HCT116 (cell line): ENCODE data around the gene PAN3. TPM values are rescaled to one million over a fixed set of nuclear protein-coding genes. Genes with fewer than 3 reads are reported as not detected.

Experiments used
- ATAC-seq: fragments of 200-7000 bp; cut with Tn5 transposase; 2 replicates; pipeline ENCODE4 v1.9.1; 2020; ENCODE audit warnings: mild to moderate bottlenecking, moderate library complexity
- BruUV-seq: library from RNA; stranded (reverse); fragments of 400-500 nt; replicated peaks from 2 replicates; lab custom pipeline; 2021; lab: Mats Ljungman, UMichigan
- CTCF ChIA-PET: fragments of 300-600 bp; sonication (Branson Sonifier 250); formaldehyde crosslinking; loops from one replicate; lab custom pipeline; 2021; ENCODE audit warnings: antibody characterized with exemption; lab: Charles Lee
- POLR2A ChIA-PET: fragments of 300-600, 350-600 bp; sonication (Branson Sonifier 250); formaldehyde crosslinking; loops from one replicate; lab custom pipeline; 2021; ENCODE audit warnings: antibody characterized with exemption; lab: Charles Lee
- RAD21 ChIA-PET, 2 experiments: fragments of 300-600 bp; sonication (Branson Sonifier 250); formaldehyde crosslinking; loops; one replicate each; lab custom pipeline; 2023; ENCODE audit warnings: low total read pairs in 2 of 2; ENCODE audit not compliant: uncharacterized antibody in 2 of 2, unreplicated experiment in 2 of 2, low non-redundant PET in 1 of 2; lab: Charles Lee
- DNase-seq: peaks from one replicate; pipeline ENCODE4 v3.0.0-alpha.2; 2010; ENCODE audit warnings: low read depth, low spot score
- H2AFZ ChIP-seq: fragments of 200-600 bp; shearing (Covaris generic), sonication (generic); 2 replicates; pipeline ENCODE4 v1.6.1; 2017; ENCODE audit warnings: low read depth, mixed run types, mixed read lengths, antibody characterized with exemption, low read length; ENCODE audit not compliant: poor library complexity, severe bottlenecking
- H3K27ac ChIP-seq: 2 replicates; pipeline ENCODE4 v1.5.1; 2012; ENCODE audit warnings: low read depth, low read length
- H3K27me3 ChIP-seq: fragments of 200-600 bp; sonication (generic); 2 replicates; pipeline ENCODE4 v1.6.1; 2016; ENCODE audit warnings: mixed run types, low read length, mixed read lengths; ENCODE audit not compliant: insufficient read depth
- H3K36me3 ChIP-seq, 2 experiments: fragments of 200-500 bp in 1 of 2; fragments of 200-600 bp in 1 of 2; sonication (Bioruptor generic) in 1 of 2; sonication (generic) in 1 of 2; 2 replicates each; pipeline versions ENCODE4 v1.5.1 to v1.6.1; 2014 to 2016; ENCODE audit warnings: low read length in 2 of 2, inconsistent platforms in 1 of 2, mixed read lengths in 1 of 2, mixed run types in 1 of 2; ENCODE audit not compliant: insufficient read depth in 2 of 2, control insufficient read depth in 1 of 2
- H3K4me1 ChIP-seq, 2 experiments: fragments of 200-600 bp in 1 of 2; sonication (generic) in 1 of 2; 2 replicates each; pipeline versions ENCODE4 v1.5.1 to v1.6.1; 2012 to 2017; ENCODE audit warnings: low read length in 2 of 2, inconsistent platforms in 1 of 2, mild to moderate bottlenecking in 1 of 2, mixed read lengths in 1 of 2, mixed run types in 1 of 2, moderate library complexity in 1 of 2; ENCODE audit not compliant: insufficient read depth in 2 of 2, control insufficient read depth in 1 of 2
- H3K4me2 ChIP-seq: fragments of 200-600 bp; sonication (generic); 2 replicates; pipeline ENCODE4 v1.6.1; 2017; ENCODE audit warnings: mixed run types, low read length, mixed read lengths
- H3K4me3 ChIP-seq, 2 experiments: fragments of 200-600 bp in 1 of 2; sonication (generic) in 1 of 2; replicated peaks in 1 of 2; 2 replicates each; pipeline ENCODE4 v1.5.1; 2011 to 2016; ENCODE audit warnings: low read length in 2 of 2, control low read depth in 1 of 2, low read depth in 1 of 2, mild to moderate bottlenecking in 1 of 2, mixed read lengths in 1 of 2, mixed run types in 1 of 2
- H3K79me2 ChIP-seq: fragments of 200-600 bp; sonication (generic); 2 replicates; pipeline ENCODE4 v1.6.1; 2017; ENCODE audit warnings: mild to moderate bottlenecking, mixed run types, low read length, moderate library complexity, mixed read lengths; ENCODE audit not compliant: insufficient read depth
- H3K9ac ChIP-seq: fragments of 200-600 bp; sonication (generic); 2 replicates; pipeline ENCODE4 v1.6.1; 2016; ENCODE audit warnings: low read length, mixed read lengths
- H3K9me2 ChIP-seq: fragments of 200-600 bp; sonication (generic), shearing (Covaris generic); 2 replicates; pipeline ENCODE4 v1.6.1; 2017; ENCODE audit warnings: mixed run types, mild to moderate bottlenecking, moderate library complexity; ENCODE audit not compliant: insufficient read depth
- H3K9me3 ChIP-seq, 2 experiments: fragments of 200-500 bp in 1 of 2; fragments of 200-600 bp in 1 of 2; sonication (Bioruptor generic) in 1 of 2; sonication (generic) in 1 of 2; 2 replicates each; pipeline ENCODE4 v1.6.1; 2014 to 2017; ENCODE audit warnings: low read length in 2 of 2, mixed read lengths in 2 of 2, inconsistent platforms in 1 of 2, low read depth in 1 of 2, mild to moderate bottlenecking in 1 of 2, mixed run types in 1 of 2, moderate library complexity in 1 of 2; ENCODE audit not compliant: control insufficient read depth in 1 of 2, insufficient read depth in 1 of 2
- H4K20me1 ChIP-seq: fragments of 200-600 bp; sonication (generic), shearing (Covaris generic); 2 replicates; pipeline ENCODE4 v1.6.1; 2017; ENCODE audit warnings: mixed run types, mild to moderate bottlenecking, moderate library complexity; ENCODE audit not compliant: insufficient read depth
- CTCF ChIP-seq, 3 experiments: fragments of 200-600 bp in 1 of 3; sonication (generic) in 1 of 3; IDR thresholded peaks in 2 of 3; conservative IDR thresholded peaks in 1 of 3; 2 replicates each; pipeline ENCODE4 v1.5.1; 2012 to 2017; ENCODE audit warnings: low read depth in 2 of 3, low read length in 2 of 3, antibody characterized with exemption in 1 of 3, borderline replicate concordance in 1 of 3, control low read depth in 1 of 3, mild to moderate bottlenecking in 1 of 3, mixed read lengths in 1 of 3, mixed run types in 1 of 3, moderate library complexity in 1 of 3; ENCODE audit not compliant: insufficient read depth in 1 of 3
- EGR1 ChIP-seq: IDR thresholded peaks from 2 replicates; pipeline ENCODE4 v1.6.1; 2012; ENCODE audit warnings: low read depth
- JUND ChIP-seq: IDR thresholded peaks from 2 replicates; pipeline ENCODE4 v1.6.1; 2012
- POLR2A ChIP-seq: IDR thresholded peaks from 2 replicates; pipeline ENCODE4 v1.7.0; 2011; ENCODE audit warnings: borderline replicate concordance; ENCODE audit not compliant: insufficient read depth, insufficient read length; ENCODE audit errors: extremely low read depth
- POLR2AphosphoS5 ChIP-seq: IDR thresholded peaks from 2 replicates; pipeline ENCODE4 v1.6.1; 2011; ENCODE audit warnings: mild to moderate bottlenecking, low read depth, low read length, moderate library complexity
- RAD21 ChIP-seq: IDR thresholded peaks from 2 replicates; pipeline ENCODE4 v1.6.1; 2012; ENCODE audit warnings: low read depth, mild to moderate bottlenecking
- REST ChIP-seq: IDR thresholded peaks from 2 replicates; pipeline ENCODE4 v1.6.1; 2012; ENCODE audit warnings: low read depth
- SP1 ChIP-seq: IDR thresholded peaks from 2 replicates; pipeline ENCODE4 v1.6.1; 2012; ENCODE audit warnings: low read depth
- TCF7L2 ChIP-seq: IDR thresholded peaks from 2 replicates; pipeline ENCODE4 v1.7.0; 2011; ENCODE audit warnings: borderline replicate concordance, inconsistent platforms; ENCODE audit not compliant: insufficient read depth, insufficient read length; ENCODE audit errors: extremely low read depth
- ZFX ChIP-seq: fragments of 450-650 bp; IDR thresholded peaks from 2 replicates; pipeline ENCODE4 v1.6.1; 2017
- intact Hi-C: fragments of 100-400 bp; cut with micrococcal nuclease; formaldehyde crosslinking; loops from 2 replicates; pipeline ENCODE4 v1.10.0; 2022
- total RNA-seq: library from RNA; stranded (reverse); gene quantifications from one replicate; pipeline ENCODE4 v1.2.1, GENCODE V29; 2021; ENCODE audit not compliant: unreplicated experiment
- TF ChIP-seq, protein P1 (sequence below): IDR thresholded peaks from 2 replicates; pipeline ENCODE4 v1.6.1; 2012

PAN3 gene
- total RNA-seq, 1 experiment from 2014 or later = 30.1 TPM

DNA sequence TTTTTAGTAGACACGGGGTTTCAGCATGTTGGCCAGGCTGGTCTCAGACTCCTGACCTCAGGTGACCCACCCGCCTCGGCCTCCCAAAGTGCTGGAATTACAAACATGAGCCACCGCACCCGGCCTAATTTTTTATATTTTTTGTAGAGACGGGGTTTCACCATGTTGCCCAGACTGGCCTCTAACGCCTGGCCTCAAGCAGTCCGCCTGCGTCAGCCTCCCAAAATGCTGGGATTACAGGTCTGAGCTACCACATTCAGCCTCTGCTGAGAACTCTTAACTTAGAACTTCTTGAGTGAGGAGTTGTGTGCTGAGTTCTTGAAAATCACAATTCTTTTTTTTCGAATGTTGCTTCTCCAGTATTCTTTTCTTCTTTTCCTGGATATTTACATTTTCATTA, 112.2 kb downstream of the PAN3 start:
- ATAC-seq (no peak), DNase-seq (no peak)
- Histone ChIP-seq H3K9ac (no peak overlapping the region), H3K4me2 (no peak overlapping the region), H3K9me2 (no peaks in the 10 kb centered on the region), H3K4me1 (no peaks in the 10 kb centered on the region), H3K36me3 (no peaks in the 10 kb centered on the region), H2AFZ (no peak overlapping the region), H3K27me3 (no peaks in the 10 kb centered on the region), H3K27ac (no peak overlapping the region), H3K4me3 (no peak overlapping the region), H3K79me2 (no peaks in the 10 kb centered on the region), H3K9me3 (no peaks in the 10 kb centered on the region), H4K20me1 (no peaks in the 10 kb centered on the region)
- intact Hi-C loops = no loop called here
- RAD21 ChIA-PET = no interaction called here
- POLR2A ChIA-PET = no interaction called here
- CTCF ChIA-PET = no interaction called here
- TF ChIP-seq TCF7L2 (no peak), RAD21 (no peak), JUND (no peak), ZFX (no peak), CTCF (IDR thresholded peaks at IDR 0.05 in 2 of 3, conservative IDR thresholded peaks at IDR 0.05 in 1 of 3; ENCODE audit: borderline replicate concordance in 1 of 3, insufficient read depth in 1 of 3, low read depth in 2 of 3, low read length in 2 of 3) (no peak), SP1 (no peak), POLR2A (no peak), POLR2AphosphoS5 (no peak), REST (no peak), EGR1 (no peak)
- TF ChIP-seq, protein P1, sequence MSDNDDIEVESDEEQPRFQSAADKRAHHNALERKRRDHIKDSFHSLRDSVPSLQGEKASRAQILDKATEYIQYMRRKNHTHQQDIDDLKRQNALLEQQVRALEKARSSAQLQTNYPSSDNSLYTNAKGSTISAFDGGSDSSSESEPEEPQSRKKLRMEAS = no peak
- no TSS peak for BruUV-seq
